PC-3 (cell line): ENCODE data around the gene KLHL40. TPM values are rescaled to one million over a fixed set of nuclear protein-coding genes. Genes with fewer than 3 reads are reported as not detected.

Experiments
- ATAC-seq: fragments of 200-7000 bp; cut with Tn5 transposase; 2 replicates; pipeline ENCODE4 v1.9.1; 2020; ENCODE audit warnings: mild to moderate bottlenecking, moderate library complexity
- BruUV-seq: library from RNA; stranded (reverse); fragments of 400-500 nt; replicated peaks from 2 replicates; lab custom pipeline; 2021; lab: Mats Ljungman, UMichigan
- CTCF ChIA-PET: fragments of 300-600 bp; sonication (Branson Sonifier 250); formaldehyde crosslinking; loops from one replicate; lab custom pipeline; 2022; ENCODE audit warnings: antibody characterized with exemption; lab: Charles Lee
- POLR2A ChIA-PET: fragments of 300-600 bp; sonication (Branson Sonifier 250); formaldehyde crosslinking; loops from one replicate; lab custom pipeline; 2022; ENCODE audit warnings: antibody characterized with exemption; ENCODE audit not compliant: unreplicated experiment; lab: Charles Lee
- DNase-seq: peaks from one replicate; pipeline ENCODE4 v3.0.0-alpha.2; 2015
- H2AFZ ChIP-seq: fragments of 300-600 bp; sonication (generic); 2 replicates; pipeline ENCODE4 v1.6.0; 2016; ENCODE audit warnings: antibody characterized with exemption, low read length
- H3F3A ChIP-seq: fragments of 300-600 bp; sonication (generic); one replicate; pipeline ENCODE4 v1.6.0; 2017; ENCODE audit warnings: antibody characterized with exemption, low read length, control low read depth, mild to moderate bottlenecking; ENCODE audit not compliant: unreplicated experiment
- H3K27ac ChIP-seq: fragments of 300-600 bp; sonication (generic); 2 replicates; pipeline ENCODE4 v1.5.1; 2016; ENCODE audit warnings: mild to moderate bottlenecking, low read length
- H3K27me3 ChIP-seq: fragments of 300-600 bp; sonication (generic); 2 replicates; pipeline ENCODE4 v1.6.1; 2016; ENCODE audit warnings: low read length, mixed read lengths
- H3K36me3 ChIP-seq: fragments of 300-600 bp; sonication (generic); 2 replicates; pipeline ENCODE4 v1.6.1; 2016; ENCODE audit warnings: low read depth, mixed run types, low read length, mixed read lengths
- H3K4me1 ChIP-seq: fragments of 300-600 bp; sonication (generic); 2 replicates; pipeline ENCODE4 v1.5.1; 2016; ENCODE audit warnings: low read length; ENCODE audit not compliant: insufficient read depth
- H3K4me2 ChIP-seq: fragments of 300-600 bp; sonication (generic); 2 replicates; pipeline ENCODE4 v1.6.0; 2016; ENCODE audit warnings: low read length
- H3K4me3 ChIP-seq: fragments of 300-600 bp; sonication (generic); 2 replicates; pipeline ENCODE4 v1.5.1; 2016; ENCODE audit warnings: mild to moderate bottlenecking, low read length, mixed read lengths
- H3K79me2 ChIP-seq: fragments of 300-600 bp; sonication (generic); 2 replicates; pipeline ENCODE4 v1.6.1; 2017; ENCODE audit warnings: low read length, mixed read lengths
- H3K9ac ChIP-seq: fragments of 300-600 bp; sonication (generic); 2 replicates; pipeline ENCODE4 v1.6.0; 2016; ENCODE audit warnings: mild to moderate bottlenecking, low read length
- H3K9me2 ChIP-seq: fragments of 300-600 bp; sonication (generic); replicated peaks from 2 replicates; pipeline ENCODE4 v1.6.1; 2016; ENCODE audit warnings: mixed run types, low read length, mixed read lengths
- H3K9me3 ChIP-seq: fragments of 300-600 bp; sonication (generic); 2 replicates; pipeline ENCODE4 v1.6.1; 2016; ENCODE audit warnings: low read length, mixed read lengths
- H4K20me1 ChIP-seq: fragments of 300-600 bp; sonication (generic); 2 replicates; pipeline ENCODE4 v1.6.1; 2016; ENCODE audit warnings: low read length, mixed read lengths
- EZH2 ChIP-seq: fragments of 300-600 bp; sonication (generic); IDR thresholded peaks from one replicate; pipeline ENCODE4 v1.6.1; 2017; ENCODE audit warnings: antibody characterized with exemption, mild to moderate bottlenecking, low read length; ENCODE audit not compliant: unreplicated experiment
- EZH2phosphoT487 ChIP-seq: fragments of 300-600 bp; sonication (generic); IDR thresholded peaks from 2 replicates; pipeline ENCODE4 v1.6.1; 2018; ENCODE audit warnings: mild to moderate bottlenecking, antibody characterized with exemption, low read length, borderline replicate concordance
- intact Hi-C: fragments of 100-400 bp; cut with micrococcal nuclease; formaldehyde crosslinking; loops from 2 replicates; pipeline ENCODE4 v1.9.0; 2023
- total RNA-seq: library from RNA; depleted of rRNA; stranded (reverse); fragments of >200 nt; gene quantifications from 2 replicates; pipeline ENCODE4 v1.2.3, GENCODE V29; 2014
- TF ChIP-seq, protein P1 (sequence below): fragments of 300-600 bp; sonication (generic); conservative IDR thresholded peaks from 2 replicates; pipeline ENCODE4 v1.5.1; 2017; ENCODE audit warnings: antibody characterized with exemption, low read depth, mild to moderate bottlenecking, low read length

Gene KLHL40
- total RNA-seq, 1 experiment from 2014 or later: not detected

DNA sequence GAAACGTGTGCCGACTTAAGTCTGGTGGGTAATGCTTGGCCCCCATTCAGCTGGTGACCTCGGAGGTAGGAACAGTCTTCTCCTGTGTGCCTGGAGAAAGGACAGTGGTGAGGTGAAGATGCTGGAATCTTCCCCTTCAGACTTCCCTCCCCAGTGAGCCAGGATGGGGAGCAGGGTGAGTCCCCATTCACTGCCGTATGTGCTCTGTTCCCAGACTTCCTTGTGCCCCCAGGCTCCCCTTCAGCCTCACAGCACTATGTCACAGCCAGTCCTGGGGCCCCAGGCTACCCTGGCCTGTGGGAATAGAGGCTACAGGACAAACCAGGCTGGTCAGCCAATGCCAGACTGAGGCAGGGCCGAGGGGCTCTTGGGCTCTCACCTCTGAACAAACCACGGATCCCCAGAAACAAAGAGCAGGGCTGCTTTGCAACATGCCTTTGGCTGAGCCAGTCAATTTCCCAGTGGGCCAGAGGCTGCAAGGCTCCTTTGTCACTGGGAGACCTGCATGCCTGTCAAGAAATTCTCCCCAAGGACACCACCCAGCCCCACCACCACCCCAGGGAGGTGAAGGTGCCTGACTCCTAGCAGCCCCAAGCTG is 49.0 kb downstream of the KLHL40 start:
- no peaks in the 10 kb centered on the region for H3F3A ChIP-seq
- no peaks in the 10 kb centered on the region for H3K27me3 ChIP-seq
- no peaks in the 10 kb centered on the region for H3K79me2 ChIP-seq
- BruUV-seq: no TSS peak
- TF ChIP-seq, protein P1, sequence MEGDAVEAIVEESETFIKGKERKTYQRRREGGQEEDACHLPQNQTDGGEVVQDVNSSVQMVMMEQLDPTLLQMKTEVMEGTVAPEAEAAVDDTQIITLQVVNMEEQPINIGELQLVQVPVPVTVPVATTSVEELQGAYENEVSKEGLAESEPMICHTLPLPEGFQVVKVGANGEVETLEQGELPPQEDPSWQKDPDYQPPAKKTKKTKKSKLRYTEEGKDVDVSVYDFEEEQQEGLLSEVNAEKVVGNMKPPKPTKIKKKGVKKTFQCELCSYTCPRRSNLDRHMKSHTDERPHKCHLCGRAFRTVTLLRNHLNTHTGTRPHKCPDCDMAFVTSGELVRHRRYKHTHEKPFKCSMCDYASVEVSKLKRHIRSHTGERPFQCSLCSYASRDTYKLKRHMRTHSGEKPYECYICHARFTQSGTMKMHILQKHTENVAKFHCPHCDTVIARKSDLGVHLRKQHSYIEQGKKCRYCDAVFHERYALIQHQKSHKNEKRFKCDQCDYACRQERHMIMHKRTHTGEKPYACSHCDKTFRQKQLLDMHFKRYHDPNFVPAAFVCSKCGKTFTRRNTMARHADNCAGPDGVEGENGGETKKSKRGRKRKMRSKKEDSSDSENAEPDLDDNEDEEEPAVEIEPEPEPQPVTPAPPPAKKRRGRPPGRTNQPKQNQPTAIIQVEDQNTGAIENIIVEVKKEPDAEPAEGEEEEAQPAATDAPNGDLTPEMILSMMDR: no peak
- TF ChIP-seq EZH2phosphoT487 (no peak), EZH2 (no peak)
- H3K4me3 ChIP-seq: no peak overlapping the region
- DNase-seq (no peak), ATAC-seq (no peak)
- intact Hi-C loops: no loop called here
- no peak overlapping the region for H3K9ac ChIP-seq
- H4K20me1 ChIP-seq: no peaks in the 10 kb centered on the region
- no peaks in the 10 kb centered on the region for H3K9me2 ChIP-seq
- no peaks in the 10 kb centered on the region for H3K9me3 ChIP-seq
- H3K4me1 ChIP-seq: no peaks in the 10 kb centered on the region
- CTCF ChIA-PET: no interaction called here
- POLR2A ChIA-PET: no interaction called here
- H2AFZ ChIP-seq: no peak overlapping the region
- H3K4me2 ChIP-seq: no peak overlapping the region
- no peak overlapping the region for H3K27ac ChIP-seq
- no peaks in the 10 kb centered on the region for H3K36me3 ChIP-seq

DNA sequence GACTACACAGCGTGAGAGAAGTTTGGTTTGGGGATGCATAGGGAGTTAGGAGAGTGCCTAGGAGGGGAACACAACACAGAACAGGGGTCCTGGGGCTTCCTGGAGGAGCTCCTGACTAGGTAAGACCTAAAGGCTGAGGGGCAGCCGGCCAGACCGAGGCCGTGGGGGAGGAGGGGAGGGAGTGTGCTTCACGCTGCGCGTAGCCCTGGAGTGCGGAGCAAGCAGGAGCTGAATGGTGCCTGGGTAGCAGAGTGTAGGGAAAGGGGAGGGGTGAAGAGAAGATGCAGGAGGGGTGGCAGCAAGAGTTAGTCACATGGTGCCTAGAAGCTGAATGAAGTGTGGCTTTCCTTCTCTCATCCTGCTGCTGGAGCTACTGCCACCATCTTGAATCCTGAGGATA is 49.7 kb downstream of the KLHL40 start:
- intact Hi-C loops: no loop called here
- no peak overlapping the region for H3K4me3 ChIP-seq
- no peak for ATAC-seq
- ChIA-PET POLR2A (no interaction called here), CTCF (no interaction called here)
- TF ChIP-seq EZH2: no peak
- TF ChIP-seq, protein P1: no peak
- TF ChIP-seq EZH2phosphoT487: no peak
- H3K9me3 ChIP-seq: no peaks in the 10 kb centered on the region
- no peaks in the 10 kb centered on the region for H3K36me3 ChIP-seq
- no TSS peak for BruUV-seq
- H3K79me2 ChIP-seq: no peaks in the 10 kb centered on the region
- H3K27ac ChIP-seq: no peak overlapping the region
- H4K20me1 ChIP-seq: no peaks in the 10 kb centered on the region
- H2AFZ ChIP-seq: no peak overlapping the region
- H3K9me2 ChIP-seq: no peaks in the 10 kb centered on the region
- no peak for DNase-seq
- no peaks in the 10 kb centered on the region for H3F3A ChIP-seq
- H3K4me2 ChIP-seq: no peak overlapping the region
- H3K4me1 ChIP-seq: no peaks in the 10 kb centered on the region
- H3K9ac ChIP-seq: no peak overlapping the region
- no peaks in the 10 kb centered on the region for H3K27me3 ChIP-seq

DNA sequence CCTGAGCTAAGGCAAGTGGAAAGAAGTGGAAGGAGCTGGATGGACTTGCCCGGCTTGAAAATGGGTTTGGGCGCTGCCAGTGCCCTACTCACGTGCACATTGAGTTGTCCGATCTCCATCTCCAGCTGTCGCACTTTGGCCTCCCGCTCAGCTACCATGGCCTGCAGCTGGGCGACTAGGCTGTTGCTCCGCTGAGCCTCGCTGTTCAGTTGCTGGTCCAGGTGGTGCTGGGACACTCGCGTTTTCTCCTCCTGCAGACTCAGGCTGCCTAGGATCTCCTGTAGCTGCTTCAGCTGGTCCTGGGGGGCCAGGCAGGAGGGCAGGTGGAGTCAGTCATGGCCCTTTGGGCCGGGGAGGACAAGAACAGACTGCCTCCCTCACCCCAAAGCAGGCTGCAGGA is 50.3 kb downstream of the KLHL40 start:
- intact Hi-C loops: no loop called here
- no TSS peak for BruUV-seq
- TF ChIP-seq EZH2: no peak
- TF ChIP-seq EZH2phosphoT487: no peak
- TF ChIP-seq, protein P1: no peak
- CTCF ChIA-PET: no interaction called here
- no peak overlapping the region for H3K4me2 ChIP-seq
- no peaks in the 10 kb centered on the region for H4K20me1 ChIP-seq
- H2AFZ ChIP-seq: no peak overlapping the region
- H3K9ac ChIP-seq: no peak overlapping the region
- no peaks in the 10 kb centered on the region for H3K9me2 ChIP-seq
- no peaks in the 10 kb centered on the region for H3K79me2 ChIP-seq
- H3K4me1 ChIP-seq: no peaks in the 10 kb centered on the region
- no peaks in the 10 kb centered on the region for H3F3A ChIP-seq
- no peaks in the 10 kb centered on the region for H3K36me3 ChIP-seq
- POLR2A ChIA-PET: no interaction called here
- no peak overlapping the region for H3K4me3 ChIP-seq
- ATAC-seq: no peak
- H3K9me3 ChIP-seq: no peaks in the 10 kb centered on the region
- DNase-seq: no peak
- no peaks in the 10 kb centered on the region for H3K27me3 ChIP-seq
- H3K27ac ChIP-seq: no peak overlapping the region
